Fibroblast of upper back skin (primary cell): ENCODE results near the gene TVP23C.
A peak's percentile ranks its signal among the peaks of the same experiment; 100 is the strongest.
"Not testable (repeated sequence)": the region's sequence is repeated elsewhere in the genome, so short reads cannot be mapped to it uniquely, and the experiment has no call there.

Experiments used
- DNase-seq: peaks from one replicate; pipeline ENCODE4 v3.0.0-alpha.2; 2013

The TVP23C gene

DNA sequence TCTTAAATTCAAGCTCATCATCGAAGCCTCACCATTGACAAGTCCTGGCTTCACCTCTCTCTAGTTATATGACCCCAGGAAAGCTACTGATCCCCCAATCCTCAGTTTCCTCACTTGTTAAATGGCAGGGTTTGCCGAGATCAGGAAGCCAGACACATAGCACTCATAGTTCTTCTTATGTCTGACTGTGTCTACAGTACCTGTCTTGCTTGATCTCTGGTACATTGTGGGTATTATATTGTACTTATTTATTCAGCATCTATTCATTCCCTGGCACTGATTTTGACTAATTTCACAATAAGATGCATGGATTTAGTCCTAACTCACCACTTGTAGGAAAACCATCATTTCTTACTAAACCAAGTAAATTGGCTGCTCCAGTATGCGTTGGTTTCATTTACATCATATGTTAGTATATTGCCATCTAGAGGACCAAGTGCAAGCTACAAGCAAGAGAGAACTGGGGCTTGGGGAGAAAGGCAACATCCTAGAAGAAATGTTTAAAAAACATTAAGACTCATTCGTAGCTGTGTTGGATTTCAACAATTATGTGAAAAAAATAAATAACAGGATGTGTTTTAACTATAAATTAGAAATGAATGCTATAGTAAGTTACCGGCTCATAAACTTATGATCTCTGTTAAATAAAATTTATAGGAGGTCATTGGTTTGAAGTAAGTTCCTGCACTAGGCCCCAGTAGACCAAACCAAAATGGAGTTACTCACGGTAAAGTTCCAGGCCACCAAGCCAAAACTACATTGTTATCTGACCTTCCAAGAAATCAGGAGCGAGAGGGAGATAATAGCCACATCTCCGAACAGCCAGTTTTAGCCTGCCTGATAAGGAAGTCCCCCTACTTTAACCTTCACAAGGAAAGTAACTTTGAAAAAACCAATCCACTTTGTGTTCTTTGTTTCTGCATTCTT, 36.7 kb downstream of the TVP23C start:
- DNase-seq = peak; percentile 75

DNA sequence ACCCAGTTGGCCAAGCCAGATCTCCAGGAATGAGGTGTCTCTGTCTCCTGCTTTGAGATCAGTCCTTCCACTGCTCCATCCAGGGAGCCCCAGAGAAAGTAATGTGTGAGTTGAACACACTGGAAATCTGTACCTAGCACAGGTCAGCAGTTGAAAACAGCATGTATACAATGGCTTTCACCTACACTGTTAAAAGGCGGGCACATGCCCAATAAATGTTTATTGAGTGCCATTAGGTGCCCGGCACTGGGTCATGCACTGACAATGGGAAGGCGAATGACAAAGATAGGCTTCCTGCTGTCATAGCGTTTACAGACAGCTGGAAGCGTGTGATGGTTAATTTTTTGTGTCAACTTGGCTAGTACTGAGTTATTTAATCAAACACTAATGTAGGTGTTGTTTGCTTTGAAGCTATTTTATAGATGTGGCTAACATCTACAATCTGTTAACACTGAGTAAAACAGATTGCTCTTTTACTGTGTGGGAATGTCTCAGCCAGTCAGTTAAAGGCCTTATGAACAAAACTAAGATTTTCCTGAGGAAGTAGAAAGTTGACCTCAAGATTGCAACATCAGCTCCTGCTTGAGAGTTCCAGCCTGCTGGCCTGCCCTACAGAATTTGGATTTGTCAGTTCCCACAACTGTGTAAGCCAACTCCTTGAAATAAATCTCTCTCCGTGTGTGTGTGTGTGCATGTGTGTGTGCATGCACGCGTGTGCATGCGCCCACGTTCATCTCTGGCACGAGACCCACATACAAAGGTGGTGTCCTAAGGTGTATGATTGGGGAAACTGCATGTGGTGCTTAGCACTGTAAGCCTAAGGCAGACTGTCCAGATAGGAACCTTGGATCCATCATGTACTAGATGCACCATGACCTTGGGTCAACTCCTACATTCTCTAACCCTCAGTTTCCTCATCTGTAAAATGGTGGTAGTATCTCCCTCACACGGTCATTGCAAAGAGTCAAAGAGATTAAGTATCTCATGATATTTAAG, 38.0 kb downstream of the TVP23C start:
- peak; percentile 27 for DNase-seq

DNA sequence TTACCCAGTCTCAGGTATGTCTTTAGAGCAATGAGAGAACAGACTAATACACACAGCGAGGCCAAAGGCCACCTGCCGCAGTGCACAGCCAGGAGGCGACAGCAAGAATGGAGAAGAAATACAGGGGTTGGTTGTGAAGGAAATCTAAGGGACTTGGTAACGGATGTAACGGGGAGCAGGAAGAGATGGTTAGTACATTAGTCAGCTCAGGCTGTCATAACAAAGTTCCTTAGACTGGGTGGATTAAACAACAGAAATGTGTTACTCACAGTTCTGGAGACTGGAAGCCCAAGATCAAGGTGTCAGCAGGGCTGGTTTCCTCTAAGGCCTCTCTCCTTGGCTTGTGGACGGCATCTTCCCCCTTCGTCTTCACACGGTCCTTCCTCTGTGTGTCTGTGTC, 47.1 kb downstream of the TVP23C start:
- DNase-seq = peak; percentile 11

DNA sequence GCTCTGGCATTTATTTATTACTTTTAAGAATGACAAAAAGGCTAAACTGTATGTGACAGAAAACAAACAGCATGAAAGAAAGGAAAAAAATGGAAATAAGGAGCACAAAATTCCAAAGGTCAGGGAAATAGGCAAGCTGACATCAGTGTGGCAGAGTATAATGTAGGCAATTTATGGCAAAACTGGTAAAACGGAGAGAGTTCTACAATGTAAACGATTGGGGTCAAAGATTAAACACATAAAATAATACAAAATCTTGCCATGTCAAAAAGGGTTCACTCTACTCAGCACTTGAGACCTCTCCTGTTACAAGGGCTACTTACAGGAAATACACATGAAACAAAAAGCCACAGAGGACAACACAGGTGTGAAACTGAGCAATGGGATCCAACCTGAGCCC, 48.8 kb downstream of the TVP23C start:
- no peak for DNase-seq

DNA sequence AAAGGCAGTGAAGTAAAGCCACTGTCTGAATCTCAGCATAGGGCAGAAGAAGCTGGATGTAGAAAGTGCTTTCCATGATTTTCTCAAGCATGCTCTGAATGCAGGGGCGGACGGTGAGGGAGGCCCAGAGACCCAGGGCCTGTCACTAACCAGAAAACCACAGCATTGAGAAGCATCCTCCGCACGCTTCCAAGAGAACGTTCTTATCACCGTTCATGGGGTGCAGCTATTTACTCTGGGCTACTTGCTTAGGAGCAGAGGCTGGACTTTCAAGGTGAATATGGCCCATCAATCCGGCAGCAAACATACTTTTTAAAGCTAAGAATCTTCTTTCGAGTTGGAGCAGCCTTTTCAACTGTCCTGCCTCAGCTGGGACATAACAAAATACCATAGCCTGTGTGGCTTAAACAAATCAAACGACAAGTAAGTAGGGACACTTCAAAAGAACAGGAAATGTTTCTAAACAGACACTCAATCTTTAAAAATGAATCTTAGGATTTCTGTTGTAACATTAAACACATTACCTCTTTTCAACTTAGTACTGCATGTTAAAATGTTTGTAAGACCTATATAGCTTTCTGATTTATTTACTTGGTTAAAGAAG, 49.3 kb downstream of the TVP23C start:
- DNase-seq = no peak

DNA sequence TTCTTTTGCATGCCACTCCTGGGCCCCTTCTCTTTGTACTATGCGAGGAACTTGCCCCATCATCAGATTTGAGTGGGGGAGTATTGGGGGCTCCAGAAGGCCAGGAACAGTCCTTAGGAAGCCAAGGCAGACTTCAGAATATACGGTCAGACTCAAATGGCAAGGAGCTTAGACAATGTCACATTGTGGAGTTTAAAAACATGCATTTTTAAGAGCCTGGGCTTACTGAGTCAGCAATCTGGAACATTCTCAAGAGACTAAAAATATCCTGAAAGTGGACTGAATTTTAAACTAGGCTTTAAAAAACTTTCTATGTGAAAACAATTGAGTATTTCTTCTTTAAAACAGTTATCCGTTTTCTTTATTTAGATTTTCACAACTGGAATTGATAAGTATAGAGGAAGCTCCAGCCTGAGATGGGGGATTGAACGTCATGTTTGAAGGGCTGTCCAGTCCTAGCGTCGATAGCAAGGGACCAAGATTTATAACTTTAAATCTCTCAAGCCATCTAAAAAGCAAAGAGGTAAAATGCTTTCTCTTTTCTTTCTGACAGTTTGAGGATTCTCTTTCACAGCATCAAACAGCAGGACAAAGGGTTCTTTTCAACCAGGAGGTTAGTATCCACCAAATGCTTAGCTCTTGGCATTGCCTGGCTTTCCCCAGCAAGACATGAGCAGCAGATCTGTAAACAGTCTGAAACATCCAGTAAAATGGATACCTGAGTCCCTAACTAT, 50.1 kb downstream of the TVP23C start:
- DNase-seq = peak; percentile 47

DNA sequence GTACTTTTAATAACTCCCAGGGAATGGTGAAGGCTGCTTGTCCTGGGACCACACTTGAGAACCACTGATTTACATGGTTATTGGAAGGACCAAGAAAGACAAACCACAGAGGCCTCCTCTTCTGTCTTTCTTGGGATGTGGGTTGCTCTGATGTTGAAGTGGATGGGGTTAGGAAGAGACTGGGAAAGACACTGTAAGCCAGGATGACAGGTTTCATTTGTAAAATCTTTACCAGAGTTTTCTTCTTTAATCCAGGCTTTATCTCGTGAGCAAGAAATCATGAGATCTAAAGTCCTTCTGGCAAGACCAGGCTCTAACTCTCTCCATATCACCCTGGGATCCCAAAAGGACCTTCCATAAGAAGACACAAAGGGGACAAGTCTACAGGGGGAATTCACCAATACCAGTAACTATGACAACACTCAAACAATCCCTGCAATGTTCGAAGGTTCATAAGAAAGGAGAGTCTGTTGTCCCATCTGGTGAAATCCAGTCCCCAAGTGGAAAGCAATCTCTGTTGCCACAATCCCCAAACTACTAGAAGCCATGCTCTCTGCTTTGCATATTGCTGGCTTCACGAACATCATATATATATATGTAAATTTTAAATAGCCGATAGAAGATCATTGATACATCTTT, 51.1 kb downstream of the TVP23C start:
- DNase-seq = no peak

DNA sequence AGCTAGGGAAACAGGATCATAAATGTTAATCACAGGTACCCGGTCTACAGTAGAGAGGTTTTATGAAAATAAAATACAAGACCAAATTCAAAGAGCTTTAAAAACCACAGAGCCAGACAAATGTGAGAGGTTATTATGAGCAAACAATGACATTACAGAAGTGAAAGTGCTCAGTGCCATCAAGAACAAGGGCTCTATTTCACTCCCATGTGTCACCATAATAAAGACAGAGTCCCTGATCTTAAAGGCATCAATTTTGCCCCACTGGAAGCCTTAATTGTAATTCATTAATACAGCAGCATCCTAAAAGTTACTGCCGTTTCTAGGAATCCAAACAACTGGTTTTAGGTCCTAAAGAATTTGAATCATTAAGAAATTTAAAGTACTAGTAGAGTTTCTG, 52.1 kb downstream of the TVP23C start:
- no peak for DNase-seq

DNA sequence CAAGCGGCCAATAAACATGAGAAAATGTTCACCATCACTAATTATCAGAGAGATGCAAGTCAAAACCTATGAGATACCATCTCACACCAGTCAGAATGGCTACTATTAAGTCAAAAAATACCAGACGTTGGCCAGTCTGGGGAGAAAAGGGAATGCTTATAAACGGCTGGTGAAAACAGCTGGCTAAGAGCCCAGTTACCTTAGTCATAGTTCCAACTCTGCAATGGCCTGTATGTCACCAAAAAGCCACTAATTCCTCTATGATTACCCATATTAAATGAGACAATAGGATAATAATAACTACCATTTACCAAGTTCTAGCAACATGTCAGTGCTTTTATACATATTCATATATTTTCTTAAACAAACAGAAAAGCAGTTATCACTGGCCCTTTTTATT, 52.9 kb downstream of the TVP23C start:
- DNase-seq = peak; percentile 72

DNA sequence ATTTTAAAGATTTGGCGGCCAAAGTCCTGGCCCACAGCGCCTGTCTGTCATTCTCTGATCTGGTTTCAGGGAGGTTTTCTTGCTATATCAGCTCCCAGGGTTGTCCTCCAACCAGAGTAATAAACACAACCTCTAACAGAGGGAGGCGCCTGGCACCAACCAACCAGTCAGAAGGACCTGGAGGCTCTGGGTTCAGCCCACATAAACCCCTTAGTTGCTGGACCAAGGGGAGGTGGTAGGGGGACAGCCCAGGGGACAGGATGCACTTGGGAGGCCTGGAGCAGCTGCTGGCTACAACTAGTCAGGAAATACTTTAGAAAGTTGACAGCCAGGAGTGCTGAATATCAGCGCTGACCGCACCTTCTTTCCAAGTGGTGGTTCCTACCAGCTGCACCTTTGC, 54.2 kb downstream of the TVP23C start:
- DNase-seq = no peak

DNA sequence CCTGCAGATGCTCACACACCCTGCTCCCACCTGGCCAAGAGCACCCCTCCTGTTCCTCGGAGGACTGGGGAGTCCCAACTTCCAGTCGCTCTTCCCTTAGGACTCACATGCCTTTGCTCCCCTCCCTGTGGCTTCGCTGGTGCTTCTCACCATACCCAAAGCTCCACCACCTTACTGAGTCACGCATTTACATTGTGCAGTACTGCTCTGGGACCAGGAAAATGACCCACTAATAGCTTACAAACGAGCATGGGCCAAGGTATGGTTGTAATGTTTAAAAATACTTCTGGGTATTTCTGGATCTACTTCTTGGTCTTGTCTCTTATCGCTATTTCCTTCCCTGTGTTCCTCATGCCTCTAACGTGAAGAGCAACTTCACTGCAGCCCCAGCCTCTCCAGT, 54.8 kb downstream of the TVP23C start:
- DNase-seq = no peak

DNA sequence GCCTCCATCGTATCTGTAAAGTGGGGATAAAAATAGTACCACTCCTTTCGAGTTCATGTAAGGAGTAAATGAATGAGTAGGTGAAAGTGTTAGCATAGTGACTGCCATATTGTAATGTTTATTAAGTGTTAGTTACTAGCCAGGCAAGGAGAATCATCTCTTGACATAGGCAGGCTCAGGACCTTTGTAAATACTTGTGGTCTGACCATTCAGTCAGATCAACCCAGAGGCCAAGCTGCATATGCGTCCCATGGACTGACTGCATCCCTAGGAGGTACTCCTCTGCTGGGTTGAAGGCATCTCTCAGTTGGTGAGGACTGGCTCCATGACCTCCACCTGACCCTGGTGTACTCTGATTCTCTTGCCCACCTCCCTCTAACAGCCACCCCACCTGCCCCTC, 55.4 kb downstream of the TVP23C start:
- no peak for DNase-seq

DNA sequence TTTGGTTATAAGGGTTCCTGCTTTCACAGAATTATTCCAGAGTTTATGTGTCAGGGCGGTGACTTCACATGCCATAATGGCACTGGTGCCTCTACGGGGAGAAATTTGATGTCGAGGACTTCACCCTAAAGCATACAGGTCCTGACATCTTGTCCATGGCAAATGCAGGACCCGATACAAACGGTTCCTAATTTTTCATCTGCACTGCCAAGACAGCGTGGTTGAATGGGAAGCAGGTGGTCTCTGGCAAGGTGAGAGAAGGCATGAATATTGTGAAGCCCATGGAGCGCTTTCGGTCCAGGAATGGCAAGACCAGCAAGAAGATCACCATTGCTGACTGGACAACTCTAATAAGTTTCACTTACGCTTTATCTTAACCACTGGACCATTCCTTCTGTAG, 56.3 kb downstream of the TVP23C start:
- no peak for DNase-seq

DNA sequence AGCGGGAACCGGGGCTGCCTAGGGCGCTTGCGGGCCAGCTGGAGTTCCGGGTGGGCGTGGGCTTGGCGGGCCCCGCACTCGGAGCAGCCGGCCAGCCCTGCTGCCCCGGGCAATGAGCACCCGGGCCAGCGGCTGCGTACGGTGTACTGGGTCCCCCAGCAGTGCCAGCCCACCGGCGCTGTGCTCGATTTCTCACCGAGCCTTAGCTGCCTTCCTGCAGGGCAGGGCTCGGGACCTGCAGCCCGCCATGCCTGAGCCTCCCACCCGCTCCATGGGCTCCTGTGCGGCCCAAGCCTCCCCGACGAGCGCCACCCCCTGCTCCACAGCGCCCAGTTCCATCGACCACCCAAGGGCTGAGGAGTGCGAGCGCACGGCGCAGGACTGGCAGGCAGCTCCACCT, 57.6 kb downstream of the TVP23C start:
- DNase-seq = not testable (repeated sequence)

DNA sequence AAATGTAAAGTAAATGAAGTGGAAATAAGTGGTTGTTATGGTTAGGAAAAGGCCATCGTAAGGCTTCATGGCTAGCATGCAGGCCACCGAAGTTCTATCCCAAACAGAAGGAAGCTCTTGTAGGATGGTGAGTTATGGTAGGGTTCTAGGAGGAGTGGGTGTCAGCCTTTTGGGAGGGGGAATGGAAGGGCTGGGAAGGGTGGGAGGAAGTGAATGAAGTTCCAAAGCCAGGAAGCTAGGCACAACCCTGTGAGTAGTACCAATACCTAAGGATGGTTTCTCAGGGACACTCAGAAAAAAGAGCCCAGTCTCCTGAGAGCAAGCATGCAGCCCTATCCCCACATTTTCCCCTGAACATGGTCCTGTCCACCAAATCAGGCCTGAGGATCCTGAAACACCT, 59.6 kb downstream of the TVP23C start:
- no peak for DNase-seq

DNA sequence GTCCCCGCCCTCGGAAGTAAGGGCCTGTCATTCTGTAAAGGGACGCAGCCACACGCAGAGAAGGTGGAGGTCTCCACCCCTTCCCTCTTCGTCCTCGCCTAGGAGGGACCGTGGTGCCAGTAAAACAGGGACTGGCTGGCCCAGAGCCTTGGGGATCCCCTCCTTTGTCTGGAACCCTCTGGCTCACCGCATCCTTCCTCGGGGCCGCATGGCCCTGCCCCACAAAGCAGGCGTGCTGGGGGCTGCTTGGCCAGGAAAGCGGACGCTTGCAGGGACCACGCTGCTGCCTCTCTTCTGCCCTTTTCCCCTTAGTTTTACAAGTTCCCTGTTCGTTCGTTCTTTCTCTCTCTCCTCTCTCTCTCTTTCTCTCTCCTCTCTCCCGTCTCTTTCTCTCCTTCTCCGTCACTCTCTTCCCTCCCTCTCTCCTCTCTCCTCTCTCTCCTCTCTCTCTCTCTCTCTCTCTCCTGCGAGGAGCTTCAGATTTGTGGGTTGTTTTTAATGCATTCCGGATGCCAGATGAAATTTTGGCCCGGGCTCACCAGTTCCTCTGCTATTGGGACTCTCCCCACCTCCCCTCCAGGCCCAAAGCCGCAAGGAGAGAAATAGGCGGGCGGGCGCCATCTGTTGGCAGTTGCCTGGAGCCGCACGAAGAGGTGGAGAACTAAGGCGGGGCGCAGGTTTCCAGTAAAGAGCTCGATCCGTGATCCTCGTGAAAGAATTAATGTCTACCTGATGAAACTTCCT, 60.7 kb downstream of the TVP23C start:
- peak; percentile 97 for DNase-seq

DNA sequence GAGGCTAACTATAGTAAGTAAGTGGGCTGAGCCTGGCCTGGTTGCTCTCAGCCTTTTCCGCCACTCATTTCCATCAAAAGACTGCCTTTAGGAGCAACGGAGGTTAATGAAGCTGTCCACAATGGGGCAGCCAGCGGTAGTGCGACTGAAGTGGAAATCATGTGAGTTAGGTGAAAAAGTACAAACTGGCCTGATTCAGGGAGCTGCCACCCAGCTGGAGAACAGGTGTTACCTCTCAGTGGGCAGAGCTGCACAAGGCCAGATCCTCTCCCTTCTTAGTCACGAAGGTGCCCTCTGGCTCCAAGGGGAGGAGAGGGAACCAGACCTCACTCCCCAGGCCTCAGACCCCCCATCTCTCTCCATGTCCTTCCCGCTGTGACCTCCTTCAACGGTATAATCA, 61.5 kb downstream of the TVP23C start:
- no peak for DNase-seq

DNA sequence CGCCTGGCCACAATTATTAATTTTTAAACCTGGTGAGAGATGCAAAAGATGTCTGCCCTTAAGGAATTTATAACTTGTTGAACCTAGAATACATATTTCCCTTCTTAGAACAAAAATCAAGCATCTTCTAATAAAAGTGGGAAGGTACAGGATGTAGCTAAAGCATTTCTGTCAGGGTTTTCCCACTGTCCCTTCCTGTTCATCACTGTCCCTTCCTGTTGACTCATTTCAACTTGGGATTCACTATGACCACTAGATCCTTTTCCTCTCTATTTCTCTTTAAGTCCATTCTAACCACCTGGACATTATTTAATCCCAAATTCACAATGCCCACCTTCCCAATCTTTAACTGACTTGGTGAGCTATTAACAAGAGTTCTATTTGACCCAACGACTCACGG, 62.0 kb downstream of the TVP23C start:
- DNase-seq = no peak

DNA sequence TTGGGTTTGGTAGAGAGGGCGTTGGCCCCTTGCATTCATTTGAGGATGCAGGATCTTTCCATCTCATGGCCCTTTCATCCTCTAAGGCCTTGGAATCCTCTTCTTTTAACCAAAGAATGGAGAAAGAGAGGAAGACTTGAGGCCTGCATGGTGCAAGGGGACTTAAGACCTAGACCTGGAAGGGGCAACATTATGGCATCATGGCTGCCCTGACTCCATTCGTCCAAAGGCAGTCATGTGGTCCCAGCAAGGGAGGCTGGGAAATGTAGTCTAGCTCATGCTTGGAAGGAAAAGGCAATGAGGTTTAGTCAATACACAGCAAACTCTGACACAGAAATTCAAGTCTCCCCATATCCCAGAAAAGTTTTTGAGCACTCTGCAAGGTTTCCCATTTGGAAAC, 65.2 kb downstream of the TVP23C start:
- DNase-seq = no peak

DNA sequence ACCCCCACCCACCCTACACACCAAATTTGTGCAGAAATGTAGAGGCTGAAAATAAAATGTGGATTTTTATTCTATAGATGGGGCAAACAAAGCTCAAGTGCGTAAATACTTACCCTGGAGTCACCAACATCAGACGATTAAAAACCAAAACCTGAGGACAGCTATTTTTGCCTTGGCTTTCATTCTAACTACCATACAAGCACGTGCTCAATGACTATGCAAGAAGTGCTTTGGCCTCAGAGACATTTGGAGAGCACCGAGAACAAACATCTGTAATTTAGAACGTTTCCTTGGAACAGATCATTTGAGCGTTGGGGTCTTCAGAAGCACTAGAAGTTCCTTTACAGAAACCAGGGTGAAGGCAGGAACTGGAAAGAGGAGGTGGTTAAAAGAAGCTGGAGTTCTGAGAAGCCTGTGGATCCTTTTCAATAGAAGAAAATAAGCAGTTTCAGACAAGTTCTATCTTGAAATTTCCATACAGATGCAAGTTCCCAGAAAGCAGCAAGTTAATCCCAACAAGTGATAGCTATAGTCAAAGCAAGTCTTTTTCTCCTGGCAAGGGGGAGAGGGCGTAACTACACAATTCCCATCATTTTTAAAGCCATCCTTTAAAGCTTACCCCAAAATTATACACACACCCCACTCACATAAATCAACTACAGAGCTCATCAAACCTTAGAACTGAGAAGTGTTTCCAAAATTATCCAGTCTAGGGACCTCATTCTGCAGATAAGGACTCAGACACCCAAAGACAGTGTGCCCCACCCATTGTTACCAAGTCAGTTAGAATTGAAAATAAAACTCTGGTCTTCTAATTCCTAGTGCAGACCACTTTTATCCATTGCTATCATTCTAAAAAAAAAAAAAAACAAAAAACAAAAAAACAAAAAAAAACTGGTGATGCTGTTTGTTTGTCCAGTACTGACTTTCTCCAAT, 66.3 kb downstream of the TVP23C start:
- DNase-seq = no peak
